ENCODE results near the gene MGAT5B.

DNA sequence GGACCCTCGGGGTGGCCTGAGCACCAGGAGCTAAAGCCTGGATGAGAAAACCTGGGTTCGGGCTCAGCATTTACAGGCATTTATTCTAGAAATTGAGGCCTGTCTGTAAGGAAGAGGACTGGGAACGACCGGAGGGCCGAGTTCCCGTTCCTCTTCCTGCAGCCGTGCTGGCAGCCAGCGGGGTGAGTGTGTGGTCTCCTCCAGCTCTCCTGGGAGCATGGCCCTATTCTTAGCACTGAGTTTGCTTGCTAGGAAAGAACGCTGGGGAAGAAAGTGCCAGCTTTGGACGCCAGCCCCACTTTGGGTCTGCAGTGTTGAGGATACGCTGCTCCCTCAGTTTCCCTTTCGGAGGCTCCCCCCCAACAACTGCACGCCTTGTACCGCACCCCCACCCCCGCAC is 49.6 kb downstream of the MGAT5B start:
- TF ChIP-seq, protein P1, sequence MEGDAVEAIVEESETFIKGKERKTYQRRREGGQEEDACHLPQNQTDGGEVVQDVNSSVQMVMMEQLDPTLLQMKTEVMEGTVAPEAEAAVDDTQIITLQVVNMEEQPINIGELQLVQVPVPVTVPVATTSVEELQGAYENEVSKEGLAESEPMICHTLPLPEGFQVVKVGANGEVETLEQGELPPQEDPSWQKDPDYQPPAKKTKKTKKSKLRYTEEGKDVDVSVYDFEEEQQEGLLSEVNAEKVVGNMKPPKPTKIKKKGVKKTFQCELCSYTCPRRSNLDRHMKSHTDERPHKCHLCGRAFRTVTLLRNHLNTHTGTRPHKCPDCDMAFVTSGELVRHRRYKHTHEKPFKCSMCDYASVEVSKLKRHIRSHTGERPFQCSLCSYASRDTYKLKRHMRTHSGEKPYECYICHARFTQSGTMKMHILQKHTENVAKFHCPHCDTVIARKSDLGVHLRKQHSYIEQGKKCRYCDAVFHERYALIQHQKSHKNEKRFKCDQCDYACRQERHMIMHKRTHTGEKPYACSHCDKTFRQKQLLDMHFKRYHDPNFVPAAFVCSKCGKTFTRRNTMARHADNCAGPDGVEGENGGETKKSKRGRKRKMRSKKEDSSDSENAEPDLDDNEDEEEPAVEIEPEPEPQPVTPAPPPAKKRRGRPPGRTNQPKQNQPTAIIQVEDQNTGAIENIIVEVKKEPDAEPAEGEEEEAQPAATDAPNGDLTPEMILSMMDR (IDR thresholded peaks at IDR 0.05; ENCODE audit: low read depth, low read length, missing input control) = no peak
- no peak for TF ChIP-seq YY1 (IDR thresholded peaks at IDR 0.05)
- TF ChIP-seq, protein P2, sequence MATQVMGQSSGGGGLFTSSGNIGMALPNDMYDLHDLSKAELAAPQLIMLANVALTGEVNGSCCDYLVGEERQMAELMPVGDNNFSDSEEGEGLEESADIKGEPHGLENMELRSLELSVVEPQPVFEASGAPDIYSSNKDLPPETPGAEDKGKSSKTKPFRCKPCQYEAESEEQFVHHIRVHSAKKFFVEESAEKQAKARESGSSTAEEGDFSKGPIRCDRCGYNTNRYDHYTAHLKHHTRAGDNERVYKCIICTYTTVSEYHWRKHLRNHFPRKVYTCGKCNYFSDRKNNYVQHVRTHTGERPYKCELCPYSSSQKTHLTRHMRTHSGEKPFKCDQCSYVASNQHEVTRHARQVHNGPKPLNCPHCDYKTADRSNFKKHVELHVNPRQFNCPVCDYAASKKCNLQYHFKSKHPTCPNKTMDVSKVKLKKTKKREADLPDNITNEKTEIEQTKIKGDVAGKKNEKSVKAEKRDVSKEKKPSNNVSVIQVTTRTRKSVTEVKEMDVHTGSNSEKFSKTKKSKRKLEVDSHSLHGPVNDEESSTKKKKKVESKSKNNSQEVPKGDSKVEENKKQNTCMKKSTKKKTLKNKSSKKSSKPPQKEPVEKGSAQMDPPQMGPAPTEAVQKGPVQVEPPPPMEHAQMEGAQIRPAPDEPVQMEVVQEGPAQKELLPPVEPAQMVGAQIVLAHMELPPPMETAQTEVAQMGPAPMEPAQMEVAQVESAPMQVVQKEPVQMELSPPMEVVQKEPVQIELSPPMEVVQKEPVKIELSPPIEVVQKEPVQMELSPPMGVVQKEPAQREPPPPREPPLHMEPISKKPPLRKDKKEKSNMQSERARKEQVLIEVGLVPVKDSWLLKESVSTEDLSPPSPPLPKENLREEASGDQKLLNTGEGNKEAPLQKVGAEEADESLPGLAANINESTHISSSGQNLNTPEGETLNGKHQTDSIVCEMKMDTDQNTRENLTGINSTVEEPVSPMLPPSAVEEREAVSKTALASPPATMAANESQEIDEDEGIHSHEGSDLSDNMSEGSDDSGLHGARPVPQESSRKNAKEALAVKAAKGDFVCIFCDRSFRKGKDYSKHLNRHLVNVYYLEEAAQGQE (IDR thresholded peaks at IDR 0.05) = no peak
- TF ChIP-seq, protein P3, sequence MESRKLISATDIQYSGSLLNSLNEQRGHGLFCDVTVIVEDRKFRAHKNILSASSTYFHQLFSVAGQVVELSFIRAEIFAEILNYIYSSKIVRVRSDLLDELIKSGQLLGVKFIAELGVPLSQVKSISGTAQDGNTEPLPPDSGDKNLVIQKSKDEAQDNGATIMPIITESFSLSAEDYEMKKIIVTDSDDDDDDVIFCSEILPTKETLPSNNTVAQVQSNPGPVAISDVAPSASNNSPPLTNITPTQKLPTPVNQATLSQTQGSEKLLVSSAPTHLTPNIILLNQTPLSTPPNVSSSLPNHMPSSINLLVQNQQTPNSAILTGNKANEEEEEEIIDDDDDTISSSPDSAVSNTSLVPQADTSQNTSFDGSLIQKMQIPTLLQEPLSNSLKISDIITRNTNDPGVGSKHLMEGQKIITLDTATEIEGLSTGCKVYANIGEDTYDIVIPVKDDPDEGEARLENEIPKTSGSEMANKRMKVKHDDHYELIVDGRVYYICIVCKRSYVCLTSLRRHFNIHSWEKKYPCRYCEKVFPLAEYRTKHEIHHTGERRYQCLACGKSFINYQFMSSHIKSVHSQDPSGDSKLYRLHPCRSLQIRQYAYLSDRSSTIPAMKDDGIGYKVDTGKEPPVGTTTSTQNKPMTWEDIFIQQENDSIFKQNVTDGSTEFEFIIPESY (IDR thresholded peaks at IDR 0.05) = no peak
